H1 (cell line): ENCODE results near the gene FBLN2.

Source experiments
- CBX5 ChIP-seq: fragments of 300-800, 300-1000 bp; sonication (generic); IDR thresholded peaks from 2 replicates; pipeline ENCODE4 v1.7.1; 2016; ENCODE audit warnings: antibody characterized with exemption, low read length, low read depth
- CREB1 ChIP-seq: IDR thresholded peaks from 2 replicates; pipeline ENCODE4 v1.6.1; 2012; ENCODE audit warnings: inconsistent platforms
- CTCF ChIP-seq, 3 experiments: IDR thresholded peaks; 1 replicate in 2 of 3; 2 replicates in 1 of 3; pipeline versions ENCODE4 v1.5.1 to v1.6.1; 2011; ENCODE audit warnings: low read length in 3 of 3, mild to moderate bottlenecking in 3 of 3, inconsistent platforms in 2 of 3, low read depth in 1 of 3, moderate library complexity in 1 of 3; ENCODE audit not compliant: insufficient read depth in 1 of 3; ENCODE audit errors: control extremely low read depth in 1 of 3
- EZH2 ChIP-seq: fragments of 200-600 bp; sonication (generic); IDR thresholded peaks from 2 replicates; pipeline ENCODE4 v1.7.1; 2012; ENCODE audit warnings: low read depth, mild to moderate bottlenecking, moderate library complexity, low read length, inconsistent platforms; ENCODE audit not compliant: severe bottlenecking
- PHF8 ChIP-seq: fragments of 200-600 bp; sonication (generic); conservative IDR thresholded peaks from 2 replicates; pipeline ENCODE4 v1.7.1; 2012; ENCODE audit warnings: low read depth, mild to moderate bottlenecking, inconsistent platforms, low read length, moderate library complexity
- RAD21 ChIP-seq, 2 experiments: IDR thresholded peaks in 1 of 2; conservative IDR thresholded peaks in 1 of 2; 2 replicates each; pipeline ENCODE4 v1.6.1; 2011; ENCODE audit warnings: low read depth in 2 of 2, low read length in 2 of 2, improper control_type of control experiment in 1 of 2, inconsistent platforms in 1 of 2, mild to moderate bottlenecking in 1 of 2, moderate library complexity in 1 of 2
- SIX5 ChIP-seq: IDR thresholded peaks from 2 replicates; pipeline ENCODE4 v1.6.1; 2011; ENCODE audit warnings: mild to moderate bottlenecking, low read depth, low read length
- SP4 ChIP-seq: IDR thresholded peaks from 2 replicates; pipeline ENCODE4 v1.6.1; 2012; ENCODE audit warnings: low read length, inconsistent platforms
- SRF ChIP-seq: IDR thresholded peaks from 2 replicates; pipeline ENCODE4 v1.6.1; 2011; ENCODE audit warnings: mild to moderate bottlenecking, low read depth, low read length, moderate library complexity

GRCh38 chr3:13509059-13509815 lies 39.7 kb upstream of the FBLN2 start:
- TF ChIP-seq PHF8: no peak
- no peak for TF ChIP-seq RAD21 (IDR thresholded peaks at IDR 0.05 in 1 of 2, conservative IDR thresholded peaks at IDR 0.05 in 1 of 2; ENCODE audit: low read depth in 2 of 2, low read length in 2 of 2)
- no peak for TF ChIP-seq CBX5
- TF ChIP-seq EZH2: no peak
- no peak for TF ChIP-seq CTCF (IDR thresholded peaks at IDR 0.05; ENCODE audit: control extremely low read depth in 1 of 3, insufficient read depth in 1 of 3, low read depth in 1 of 3, low read length in 3 of 3)
- no peak for TF ChIP-seq SIX5
- TF ChIP-seq SP4: no peak
- no peak for TF ChIP-seq CREB1
- TF ChIP-seq SRF: no peak
